HUES64 (cell line): ENCODE measurements around the gene HOXB5. TPM values are rescaled to one million over a fixed set of nuclear protein-coding genes. Genes with fewer than 3 reads are reported as not detected.
A peak's percentile ranks its signal among the peaks of the same experiment; 100 is the strongest.

ENCODE experiments used
- H3K27ac ChIP-seq: 2 replicates; pipeline ENCODE4 v1.7.0; 2013; ENCODE audit warnings: low read depth, low read length, inconsistent platforms
- H3K27me3 ChIP-seq: 2 replicates; pipeline ENCODE4 v1.6.1; 2013; ENCODE audit warnings: mild to moderate bottlenecking, low read length; ENCODE audit not compliant: insufficient read depth
- H3K36me3 ChIP-seq: 2 replicates; pipeline ENCODE4 v1.6.1; 2013; ENCODE audit warnings: mild to moderate bottlenecking, low read length; ENCODE audit not compliant: insufficient read depth
- H3K4me1 ChIP-seq: 2 replicates; pipeline ENCODE4 v1.6.1; 2013; ENCODE audit warnings: mild to moderate bottlenecking, low read length, moderate library complexity; ENCODE audit not compliant: insufficient read depth
- H3K4me3 ChIP-seq: 2 replicates; pipeline ENCODE4 v1.5.1; 2013; ENCODE audit warnings: mild to moderate bottlenecking, low read length, moderate library complexity
- H3K9ac ChIP-seq: 2 replicates; pipeline ENCODE4 v1.6.1; 2013; ENCODE audit warnings: mild to moderate bottlenecking, low read depth, low read length
- H3K9me3 ChIP-seq: 2 replicates; pipeline ENCODE4 v1.6.1; 2013; ENCODE audit warnings: low read depth, low read length; ENCODE audit not compliant: insufficient read depth
- WGBS: fragments of 150-250, 120-280 bp; methylation state at CpG from one replicate; pipeline ENCODE4 v1.1.7; 2013; ENCODE audit warnings: missing lambda C conversion rate; 5-methylcytosine and 5-hydroxymethylcytosine counted together
- polyA plus RNA-seq, 2 experiments: library from polyadenylated mRNA; stranded (reverse); fragments of 50-300 nt; gene quantifications; one replicate each; pipeline ENCODE4 v1.2.3, GENCODE V29; 2013

The HOXB5 gene
- 0.40 TPM for polyA plus RNA-seq (2013, experiment 1 of 2)
- polyA plus RNA-seq (2013, experiment 2 of 2): 0.63 TPM

DNA sequence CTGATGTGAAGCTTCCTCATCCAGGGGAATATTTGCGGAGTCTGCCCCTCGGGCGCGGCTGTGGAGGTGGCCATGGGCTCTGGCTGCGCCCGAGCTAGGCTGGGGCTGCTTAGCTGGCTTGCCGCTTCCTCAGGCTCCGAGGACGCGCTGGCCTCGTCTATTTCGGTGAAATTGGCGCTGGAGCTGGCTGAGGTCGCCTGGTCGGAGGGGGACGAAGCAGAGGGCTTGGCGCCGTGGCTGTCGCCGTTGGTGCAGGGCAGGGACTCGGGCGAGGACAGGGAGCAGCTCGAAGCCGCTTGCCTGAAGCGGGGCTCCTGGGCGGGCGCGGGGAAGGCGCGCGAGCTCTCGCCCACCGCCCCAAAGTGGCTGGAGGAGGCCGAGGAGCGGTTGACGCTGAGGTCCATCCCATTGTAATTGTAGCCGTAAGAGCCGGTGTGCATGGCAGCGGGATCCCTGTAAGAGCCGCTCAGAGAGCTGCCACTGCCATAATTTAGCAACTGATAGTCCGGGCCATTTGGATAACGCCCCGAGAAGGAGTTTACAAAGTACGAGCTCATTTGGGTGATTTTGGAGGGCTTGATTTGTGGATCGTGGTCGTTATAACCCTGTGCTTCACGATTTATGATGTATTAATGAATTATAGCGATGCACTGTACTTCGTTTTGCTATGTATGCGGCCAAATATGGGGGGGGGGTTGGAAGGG is at the start of gene HOXB5:
Gene HOXB5, minus strand, starts transcription at position 654 of the 704 bp plus-strand sequence. Its CDS starts 97 bp downstream, at position 557.
- Histone ChIP-seq H3K27me3 (peaks cover 100% of the 10 kb centered on the region), H3K36me3 (no peaks in the 10 kb centered on the region), H3K4me1 (peaks cover 15% of the 10 kb centered on the region), H3K27ac (no peak within 1 kb of the TSS), H3K9me3 (no peaks in the 10 kb centered on the region), H3K9ac (no peak within 1 kb of the TSS), H3K4me3 (peak within 1 kb of the TSS; percentile 4; the same call in 1 of the 2 replicates)
- 2% methylated on average over 50 of the region's 50 CpGs for WGBS

DNA sequence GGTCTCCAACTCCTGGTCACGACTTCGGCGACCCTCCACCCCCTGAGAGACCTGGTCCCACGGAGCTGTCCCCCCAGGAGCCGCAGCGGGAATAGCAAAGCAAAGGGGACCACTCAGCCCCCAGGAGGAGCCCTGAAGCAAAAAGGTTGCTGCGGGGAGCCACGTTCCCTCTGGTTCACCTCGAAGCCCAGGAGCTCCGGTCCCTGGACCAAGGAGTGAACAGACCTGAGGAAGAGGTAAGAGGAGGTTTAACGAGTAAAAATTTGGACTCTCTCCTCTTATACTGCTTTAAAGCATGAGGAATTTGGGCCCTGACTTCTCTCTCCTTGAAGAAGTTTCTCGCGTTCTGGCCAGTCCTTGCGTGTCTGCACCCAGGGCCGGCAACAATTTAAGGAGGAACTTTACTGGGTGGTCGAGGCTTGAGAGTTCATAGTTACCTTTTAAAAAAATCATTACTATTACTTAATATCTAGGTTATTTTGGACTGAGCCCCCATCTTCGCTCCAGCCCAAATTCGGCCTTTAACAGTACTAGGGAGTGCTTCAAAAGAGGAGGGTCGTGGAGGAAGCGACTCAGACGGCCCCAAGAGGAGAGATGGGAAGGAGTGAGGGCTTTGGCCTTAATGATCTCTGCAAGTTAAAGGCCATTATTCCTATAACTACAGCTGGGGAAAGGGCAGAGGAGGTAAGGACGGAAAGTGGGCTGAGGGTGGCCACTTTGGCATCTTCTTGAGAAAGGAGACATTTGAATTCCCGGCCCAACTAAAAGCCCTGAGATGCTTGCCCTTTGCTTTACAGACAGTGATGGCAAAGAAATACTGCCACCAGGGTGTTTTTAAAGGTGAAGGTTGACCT is 49.5 kb upstream of the HOXB5 start:
- H3K27me3 ChIP-seq: peaks cover 100% of the 10 kb centered on the region
- H3K9ac ChIP-seq: no peak overlapping the region
- H3K4me1 ChIP-seq: peaks cover 5% of the 10 kb centered on the region; the same call in 1 of the 2 replicates
- no peak overlapping the region for H3K27ac ChIP-seq
- H3K36me3 ChIP-seq: no peaks in the 10 kb centered on the region
- no peaks in the 10 kb centered on the region for H3K9me3 ChIP-seq
- H3K4me3 ChIP-seq: no peak overlapping the region
- WGBS: 18% methylated on average over 21 of the region's 23 CpGs

DNA sequence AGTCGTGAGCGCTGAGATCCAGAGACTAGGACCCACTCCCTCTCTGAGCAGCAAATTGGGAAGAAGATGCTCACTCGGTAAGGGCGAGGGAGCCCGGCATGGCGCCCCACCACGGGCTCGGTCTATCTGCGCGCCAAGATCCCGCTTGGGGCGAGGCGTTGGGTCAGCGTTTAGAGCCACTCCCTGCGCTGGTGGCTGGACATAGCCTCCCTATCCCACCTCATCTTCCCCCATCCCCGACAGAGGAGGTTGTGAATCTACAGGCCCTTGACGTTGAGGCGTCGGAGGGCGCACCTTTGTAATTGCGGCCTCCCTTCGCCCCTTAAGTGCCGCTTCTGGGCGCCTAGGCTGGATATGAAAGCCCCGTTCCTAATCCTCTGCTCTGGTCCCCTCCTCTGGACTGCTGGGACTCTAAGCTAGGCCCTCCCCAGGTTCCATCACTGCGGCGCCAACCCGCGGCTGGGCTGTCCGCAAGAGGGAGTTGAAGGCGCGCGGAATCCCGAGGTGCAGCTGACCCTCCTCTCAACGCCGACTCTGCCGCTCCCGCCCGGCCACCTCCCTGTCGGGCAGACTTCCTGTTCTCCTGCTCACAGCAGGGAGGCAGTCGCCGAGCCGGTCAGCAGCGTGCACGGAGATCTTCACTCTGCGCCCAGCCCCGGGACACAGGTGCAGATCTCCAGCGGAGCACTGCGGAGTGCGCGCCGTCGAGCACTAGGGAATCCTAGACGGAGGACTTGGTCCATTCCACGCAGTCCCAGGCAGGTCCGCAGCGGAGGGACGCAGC is 48.7 kb upstream of the HOXB5 start:
- Histone ChIP-seq H3K36me3 (no peaks in the 10 kb centered on the region), H3K9ac (no peak overlapping the region), H3K27ac (no peak overlapping the region), H3K4me3 (no peak overlapping the region), H3K9me3 (no peaks in the 10 kb centered on the region), H3K4me1 (peaks cover 5% of the 10 kb centered on the region; the same call in 1 of the 2 replicates), H3K27me3 (peaks cover 100% of the 10 kb centered on the region)
- WGBS: 2% methylated on average over 58 of the region's 58 CpGs

DNA sequence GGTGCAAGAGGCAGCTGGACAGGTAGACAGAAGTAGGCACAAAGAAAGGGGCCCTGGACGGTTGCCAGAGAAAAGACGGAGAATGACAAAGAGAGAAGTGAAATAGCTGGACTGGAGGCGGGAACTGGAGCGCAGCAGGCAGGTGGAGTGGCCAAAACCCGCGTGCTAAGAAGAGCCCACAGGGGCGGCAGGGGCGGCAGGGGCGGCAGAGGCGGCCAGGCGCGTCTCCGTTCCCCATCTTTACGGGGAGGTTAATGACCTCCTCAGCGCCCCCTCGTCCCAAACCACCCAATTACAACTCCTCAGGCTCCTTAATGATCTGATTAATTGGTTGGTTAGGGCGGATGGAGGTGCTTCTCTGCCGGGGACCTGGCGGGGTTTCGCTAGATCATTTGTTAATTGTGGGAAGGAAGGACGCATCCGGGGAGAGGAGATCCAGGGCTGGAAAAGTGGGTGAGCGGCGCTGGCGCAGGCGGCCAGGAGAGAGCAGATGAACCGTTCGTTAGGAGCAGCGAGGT is 48.0 kb upstream of the HOXB5 start:
- Histone ChIP-seq H3K9ac (no peak overlapping the region), H3K27me3 (peaks cover 100% of the 10 kb centered on the region), H3K4me1 (peaks cover 5% of the 10 kb centered on the region; the same call in 1 of the 2 replicates), H3K9me3 (no peaks in the 10 kb centered on the region), H3K36me3 (no peaks in the 10 kb centered on the region), H3K27ac (no peak overlapping the region), H3K4me3 (no peak overlapping the region)
- WGBS: 5% methylated on average over 27 of the region's 29 CpGs

DNA sequence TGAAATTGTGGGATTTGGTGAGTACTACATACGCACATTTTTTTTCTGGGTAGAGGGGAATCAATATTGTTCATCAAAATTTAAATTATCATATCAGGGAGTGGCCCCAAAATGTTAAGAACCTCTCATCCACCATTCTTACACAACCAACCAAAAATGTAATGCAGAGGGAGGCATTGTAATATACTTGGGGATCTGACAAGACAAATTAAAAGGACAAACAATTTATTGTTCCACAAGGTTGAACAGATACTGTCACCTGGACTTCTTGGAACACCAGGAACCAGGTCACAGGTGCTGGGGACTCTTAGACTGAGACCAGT is 47.2 kb upstream of the HOXB5 start:
- Histone ChIP-seq H3K9me3 (no peaks in the 10 kb centered on the region), H3K4me3 (no peak overlapping the region), H3K9ac (no peak overlapping the region), H3K36me3 (no peaks in the 10 kb centered on the region), H3K27me3 (peaks cover 100% of the 10 kb centered on the region), H3K4me1 (no peaks in the 10 kb centered on the region; the same call in 1 of the 2 replicates), H3K27ac (no peak overlapping the region)
- WGBS: no CpG with 5 or more reads among the region's 1 CpG

DNA sequence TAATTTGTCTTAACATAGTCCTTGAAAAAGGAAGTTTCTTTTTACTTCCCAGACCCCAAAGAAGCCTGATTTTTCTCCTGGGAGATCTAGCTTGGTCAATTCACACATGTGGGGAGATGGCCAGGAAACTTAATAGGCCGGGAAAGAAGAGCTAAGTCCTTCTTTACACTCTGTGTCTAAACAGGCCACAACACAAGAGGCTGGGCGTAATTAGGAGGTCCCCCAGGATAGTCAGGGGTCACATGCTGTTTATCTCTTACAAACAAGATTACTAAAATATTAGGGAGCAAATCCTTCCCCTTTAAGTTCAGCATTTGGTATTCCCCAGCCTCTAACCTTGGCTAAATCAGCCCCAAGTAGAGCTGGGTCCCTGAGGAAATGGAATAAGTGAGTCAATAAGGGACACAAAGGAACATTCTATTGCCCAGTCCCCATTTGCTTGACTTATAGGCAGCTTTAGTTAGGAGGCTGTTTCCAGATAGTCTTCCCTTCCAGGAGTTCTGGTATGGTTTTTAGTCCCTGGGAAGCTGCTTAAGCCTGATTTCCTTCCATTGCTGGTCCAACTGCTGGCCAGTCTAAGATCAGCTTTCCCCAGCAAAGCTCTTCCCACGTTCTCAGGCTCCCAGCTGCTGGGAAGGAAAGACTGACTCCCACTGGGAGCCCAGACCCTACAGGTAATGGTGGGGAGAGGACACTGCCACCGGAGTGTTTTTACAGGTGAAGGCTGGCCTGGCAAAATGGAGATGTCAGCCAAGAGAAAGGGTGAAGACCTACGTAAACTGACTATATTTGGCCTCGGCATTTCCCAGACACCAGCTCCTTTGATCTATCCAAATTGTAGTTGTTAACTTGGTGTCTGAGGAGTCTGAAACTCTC is 46.6 kb upstream of the HOXB5 start:
- Histone ChIP-seq H3K27ac (no peak overlapping the region), H3K4me3 (no peak overlapping the region), H3K9me3 (no peaks in the 10 kb centered on the region), H3K36me3 (no peaks in the 10 kb centered on the region), H3K4me1 (no peaks in the 10 kb centered on the region; the same call in 1 of the 2 replicates), H3K9ac (no peak overlapping the region), H3K27me3 (peaks cover 100% of the 10 kb centered on the region)
- WGBS: 68% methylated on average over 6 of the region's 6 CpGs

DNA sequence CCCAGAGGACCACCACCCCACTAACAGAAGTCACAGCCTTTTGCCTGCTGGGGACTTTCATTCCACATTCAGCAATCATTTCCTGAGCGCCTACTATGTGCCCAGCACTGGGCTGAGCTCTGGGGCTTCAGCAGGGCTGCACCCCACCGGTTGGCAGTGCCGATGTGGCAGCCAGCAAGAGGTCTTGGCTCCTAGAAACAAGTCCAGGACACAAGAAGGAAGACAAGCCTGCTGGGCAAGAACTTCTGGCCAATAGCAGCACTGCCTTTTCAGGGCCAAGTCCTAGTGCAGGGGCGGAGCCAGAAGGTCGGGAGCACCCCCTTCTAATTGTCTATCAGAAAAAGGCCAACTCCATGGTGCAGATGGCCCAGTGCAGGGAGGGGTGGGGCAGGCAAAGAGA is 45.6 kb upstream of the HOXB5 start:
- no peak overlapping the region for H3K9ac ChIP-seq
- no peak overlapping the region for H3K27ac ChIP-seq
- no peaks in the 10 kb centered on the region for H3K36me3 ChIP-seq
- WGBS: 55% methylated on average over 5 of the region's 5 CpGs
- no peaks in the 10 kb centered on the region; the same call in 1 of the 2 replicates for H3K4me1 ChIP-seq
- no peak overlapping the region for H3K4me3 ChIP-seq
- H3K9me3 ChIP-seq: no peaks in the 10 kb centered on the region
- H3K27me3 ChIP-seq: peaks cover 100% of the 10 kb centered on the region

DNA sequence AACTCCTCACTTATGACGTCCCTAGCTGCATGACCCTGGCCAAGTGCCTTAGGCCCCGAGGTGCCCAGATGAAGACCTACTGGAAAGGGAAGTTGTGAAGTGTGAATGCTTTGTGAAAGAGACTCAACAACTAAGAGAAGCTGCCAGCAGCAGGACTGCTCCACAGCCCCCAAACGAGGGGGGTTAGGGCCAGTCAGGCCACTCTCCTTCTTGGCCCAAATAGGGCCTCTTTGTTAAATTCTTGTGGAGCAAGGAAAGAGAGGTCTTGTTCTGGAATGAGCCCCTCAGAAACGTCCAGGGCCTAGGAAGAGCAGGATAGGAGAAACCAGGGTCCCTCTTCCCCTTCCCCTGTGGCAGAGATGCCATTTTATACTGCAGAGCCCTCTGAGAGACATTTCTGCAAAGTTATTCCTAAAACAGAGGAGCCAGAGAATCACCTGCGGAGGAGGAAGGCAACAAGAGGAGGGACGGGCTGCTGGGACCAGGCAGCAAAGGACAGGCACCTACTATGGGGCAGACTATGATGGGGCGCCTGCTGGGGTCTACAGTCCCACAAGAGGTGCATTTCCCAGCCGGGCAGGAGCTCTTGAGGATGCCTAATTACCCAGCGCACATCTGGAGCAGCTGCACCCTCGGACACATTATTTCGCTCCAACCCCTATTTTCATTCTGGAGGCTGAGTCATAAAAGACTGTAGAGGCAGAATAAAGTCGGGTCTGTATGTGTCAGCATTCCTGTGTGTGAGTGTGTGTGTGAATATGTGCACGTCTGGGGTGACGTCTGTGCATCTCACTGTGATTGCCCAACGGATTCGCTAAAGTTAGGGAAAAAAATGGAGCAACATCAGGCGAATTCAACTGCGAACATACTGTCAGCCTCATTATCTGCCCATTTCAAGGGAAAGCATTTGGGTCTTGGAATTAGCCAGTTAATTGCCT is 44.0 kb upstream of the HOXB5 start:
- peaks cover 100% of the 10 kb centered on the region for H3K27me3 ChIP-seq

DNA sequence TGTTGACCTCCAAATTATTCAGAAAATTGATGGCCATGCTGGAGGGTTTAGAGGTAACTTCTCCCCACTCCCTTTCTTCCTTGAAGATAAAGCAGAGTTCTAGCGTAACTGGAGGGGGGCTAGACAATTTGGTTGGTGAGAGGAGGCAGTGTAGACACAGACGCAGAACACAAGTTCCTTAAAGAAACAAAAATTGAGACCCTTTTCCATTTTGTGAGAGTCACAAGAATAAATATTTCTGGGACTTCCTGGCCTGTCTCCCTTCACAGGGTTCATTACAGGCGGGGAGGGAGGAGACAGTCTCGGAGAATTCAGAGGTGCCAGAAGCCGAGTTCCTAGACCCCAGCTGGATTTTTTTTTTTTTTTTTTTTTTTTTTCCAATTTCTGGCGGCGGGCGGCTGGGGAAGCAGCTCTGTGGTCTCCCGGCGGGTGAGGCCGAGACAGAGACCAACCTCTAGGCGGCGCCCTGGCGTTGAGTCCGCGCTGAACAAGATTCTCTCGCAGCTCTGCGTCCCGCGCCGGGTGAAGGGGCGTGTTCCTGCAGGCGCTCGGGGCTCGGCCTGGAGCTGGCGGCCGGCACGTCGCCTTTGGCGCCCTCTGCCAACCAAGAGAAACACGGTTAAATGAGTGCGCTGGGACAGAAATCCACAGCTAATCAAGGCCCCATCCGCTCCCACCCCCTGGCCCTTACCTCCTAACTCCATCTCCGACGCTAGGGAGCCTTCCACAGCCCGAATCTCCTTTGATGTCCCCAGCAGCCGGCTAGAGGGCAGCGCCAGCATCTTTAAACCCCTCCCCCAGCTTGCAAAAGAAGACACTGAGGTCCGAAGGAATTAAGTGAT is 42.8 kb upstream of the HOXB5 start:
- Histone ChIP-seq H3K9me3 (no peaks in the 10 kb centered on the region), H3K27me3 (peaks cover 100% of the 10 kb centered on the region), H3K9ac (no peak overlapping the region), H3K4me1 (0 out of 2 replicates have a peak, but pooled peaks cover 3% of the 10 kb centered on the region), H3K36me3 (no peaks in the 10 kb centered on the region), H3K4me3 (peak overlapping the region; percentile 15; the same call in 1 of the 2 replicates), H3K27ac (no peak overlapping the region)
- 2% methylated on average over 38 of the region's 39 CpGs for WGBS

More for the DNA sequence above, 44.0 kb upstream of the HOXB5 start:
- no peak overlapping the region for H3K4me3 ChIP-seq
- H3K36me3 ChIP-seq: no peaks in the 10 kb centered on the region
- no peak overlapping the region for H3K9ac ChIP-seq
- WGBS: 43% methylated on average over 18 of the region's 18 CpGs
- H3K27ac ChIP-seq: no peak overlapping the region
- H3K9me3 ChIP-seq: no peaks in the 10 kb centered on the region
- 0 out of 2 replicates have a peak, but pooled peaks cover 1% of the 10 kb centered on the region for H3K4me1 ChIP-seq
